Activated CD8-positive, alpha-beta T cell treated with anti-CD3 and anti-CD28 coated beads for 36 hours (primary cell): ENCODE measurements around the gene ZNF444. TPM values are rescaled to one million over a fixed set of nuclear protein-coding genes. Genes with fewer than 3 reads are reported as not detected.
"Not testable (repeated sequence)": the region's sequence is repeated elsewhere in the genome, so short reads cannot be mapped to it uniquely, and the experiment has no call there.

Experiments
- ATAC-seq: fragments of 200-7000 bp; cut with Tn5 transposase; one replicate; pipeline ENCODE4 v1.10.0; 2021; ENCODE audit warnings: mild to moderate bottlenecking, moderate library complexity
- CTCF ChIA-PET: fragments of 350-600 bp; sonication (Branson Sonifier 250); formaldehyde crosslinking; loops from one replicate; lab custom pipeline; 2021; ENCODE audit warnings: antibody characterized with exemption; lab: Charles Lee
- POLR2A ChIA-PET: fragments of 350-600 bp; sonication (Branson Sonifier 250); formaldehyde crosslinking; loops from one replicate; lab custom pipeline; 2021; ENCODE audit warnings: antibody characterized with exemption; lab: Charles Lee
- DNase-seq: peaks from one replicate; pipeline ENCODE4 v3.0.0-alpha.2; 2020
- H3K27ac Mint-ChIP-seq: one replicate; pipeline ENCODE4 v1.8.0; 2021; ENCODE audit warnings: mild to moderate bottlenecking, mixed read lengths
- H3K27me3 Mint-ChIP-seq: one replicate; pipeline ENCODE4 v1.8.0; 2021; ENCODE audit warnings: mixed read lengths
- H3K36me3 Mint-ChIP-seq: one replicate; pipeline ENCODE4 v1.8.0; 2021; ENCODE audit warnings: low read depth, mixed read lengths
- H3K4me1 Mint-ChIP-seq: one replicate; pipeline ENCODE4 v1.8.0; 2021; ENCODE audit warnings: low read depth, mixed read lengths
- H3K4me3 Mint-ChIP-seq: one replicate; pipeline ENCODE4 v1.8.0; 2021; ENCODE audit warnings: mild to moderate bottlenecking, moderate library complexity, mixed read lengths
- H3K9me3 Mint-ChIP-seq: one replicate; pipeline ENCODE4 v1.8.0; 2021; ENCODE audit warnings: mixed read lengths
- CTCF ChIP-seq: fragments of 200-600 bp; IDR thresholded peaks from one replicate; pipeline ENCODE4 v1.8.0; 2022; ENCODE audit warnings: antibody characterized with exemption, mild to moderate bottlenecking
- intact Hi-C: fragments of 100-400 bp; cut with micrococcal nuclease; formaldehyde crosslinking; loops from one replicate; pipeline ENCODE4 v1.10.0; 2022
- total RNA-seq, 2 experiments: library from RNA; stranded (reverse); gene quantifications; one replicate each; pipeline ENCODE4 v1.2.3, GENCODE V29; 2021

ZNF444 gene
- total RNA-seq, 2 experiments from 2014 or later: 25.3 to 35.2 TPM

- ChIA-PET POLR2A (no interaction called here), CTCF (interaction anchor here (1.3 to 1.4 kb wide), 2 partner anchors 64 to 78 kb away, joined by 3 to 4 read pairs; no protein-coding TSS in a partner anchor)
- TF ChIP-seq CTCF: no peak
- DNase-seq (no peak), ATAC-seq (no peak)
- Mint-ChIP-seq H3K9me3 (peaks cover 2% of the 10 kb centered on the region), H3K27me3 (no peaks in the 10 kb centered on the region), H3K27ac (no peak overlapping the region), H3K4me1 (peaks cover 32% of the 10 kb centered on the region), H3K36me3 (peaks cover 14% of the 10 kb centered on the region), H3K4me3 (no peak overlapping the region)
- intact Hi-C loops: no loop called here
These were observed 3.7 kb downstream of the ZNF444 start for GRCh38 chr19:56144831-56145230.

- H3K9me3 Mint-ChIP-seq: peaks cover 2% of the 10 kb centered on the region
- no peak for TF ChIP-seq CTCF
- ChIA-PET POLR2A (no interaction called here), CTCF (interaction anchor here (1.3 kb wide), 1 partner anchor 79 kb away, joined by 4 read pairs; no protein-coding TSS in a partner anchor)
- H3K4me1 Mint-ChIP-seq: peaks cover 28% of the 10 kb centered on the region
- ATAC-seq (no peak), DNase-seq (no peak)
- no peaks in the 10 kb centered on the region for H3K27me3 Mint-ChIP-seq
- no peak overlapping the region for H3K4me3 Mint-ChIP-seq
- peaks cover 15% of the 10 kb centered on the region for H3K36me3 Mint-ChIP-seq
- intact Hi-C loops: no loop called here
- no peak overlapping the region for H3K27ac Mint-ChIP-seq
These were observed 4.6 kb downstream of the ZNF444 start for GRCh38 chr19:56145698-56146097.

GRCh38 chr19:56146904-56147303 is 5.8 kb downstream of the ZNF444 start:
- Mint-ChIP-seq H3K27me3 (no peaks in the 10 kb centered on the region), H3K4me1 (peaks cover 26% of the 10 kb centered on the region), H3K9me3 (peaks cover 2% of the 10 kb centered on the region), H3K4me3 (no peak overlapping the region), H3K36me3 (peaks cover 15% of the 10 kb centered on the region), H3K27ac (no peak overlapping the region)
- intact Hi-C loops: no loop called here
- ChIA-PET POLR2A (interaction anchor here (1.5 kb wide), 1 partner anchor 27 kb away, joined by 3 read pairs; no protein-coding TSS in a partner anchor), CTCF (no interaction called here)
- DNase-seq (no peak), ATAC-seq (no peak)
- TF ChIP-seq CTCF: no peak

GRCh38 chr19:56147307-56147706 is 6.2 kb downstream of the ZNF444 start:
- ChIA-PET CTCF (no interaction called here), POLR2A (interaction anchor here (1.5 kb wide), 1 partner anchor 28 kb away, joined by 3 read pairs; no protein-coding TSS in a partner anchor)
- no peak for TF ChIP-seq CTCF
- DNase-seq (no peak), ATAC-seq (no peak)
- Mint-ChIP-seq H3K4me3 (no peak overlapping the region), H3K36me3 (peaks cover 15% of the 10 kb centered on the region), H3K27ac (no peak overlapping the region), H3K9me3 (peaks cover 2% of the 10 kb centered on the region), H3K4me1 (peaks cover 25% of the 10 kb centered on the region), H3K27me3 (no peaks in the 10 kb centered on the region)
- intact Hi-C loops: no loop called here

GRCh38 chr19:56148096-56148495 is 7.0 kb downstream of the ZNF444 start:
- ChIA-PET CTCF (no interaction called here), POLR2A (no interaction called here)
- ATAC-seq: no peak
- Mint-ChIP-seq H3K27me3 (no peaks in the 10 kb centered on the region), H3K27ac (no peak overlapping the region), H3K4me1 (peaks cover 25% of the 10 kb centered on the region), H3K4me3 (no peak overlapping the region), H3K36me3 (peaks cover 15% of the 10 kb centered on the region), H3K9me3 (peaks cover 2% of the 10 kb centered on the region)
- no peak for TF ChIP-seq CTCF
- no peak for DNase-seq
- intact Hi-C loops: no loop called here

- POLR2A ChIA-PET, CTCF ChIA-PET, H3K9me3 Mint-ChIP-seq: not testable (repeated sequence)
These were observed 8.0 kb downstream of the ZNF444 start for GRCh38 chr19:56148955-56149655.

More at GRCh38 chr19:56148955-56149655, 8.0 kb downstream of the ZNF444 start:
- intact Hi-C loops, H3K4me3 Mint-ChIP-seq, H3K27me3 Mint-ChIP-seq, DNase-seq, H3K27ac Mint-ChIP-seq, ATAC-seq: not testable (repeated sequence)
- Mint-ChIP-seq H3K36me3 (peaks cover 15% of the 10 kb centered on the region), H3K4me1 (peaks cover 25% of the 10 kb centered on the region)
